ENCODE results near the gene FBXL3.

The FBXL3 gene

GRCh38 chr13:77000475-77000874 is 26.5 kb downstream of the FBXL3 start:
- Histone ChIP-seq H3K36me3 (ENCODE audit: control insufficient read depth, low read length) (peaks cover 72% of the 10 kb centered on the region), H3K9me2 (replicated peaks; ENCODE audit: control insufficient read depth, low read length) (no peaks in the 10 kb centered on the region), H3K4me3 (ENCODE audit: low read length) (no peak overlapping the region), H3K27me3 (ENCODE audit: control insufficient read depth, low read length) (no peaks in the 10 kb centered on the region), H3K9me3 (ENCODE audit: control insufficient read depth, insufficient read depth, low read length) (no peaks in the 10 kb centered on the region), H4K20me1 (ENCODE audit: control insufficient read depth, insufficient read depth, low read depth, low read length) (no peaks in the 10 kb centered on the region), H3K79me2 (ENCODE audit: control insufficient read depth, low read length) (no peaks in the 10 kb centered on the region), H3K4me1 (ENCODE audit: control insufficient read depth, low read length) (no peaks in the 10 kb centered on the region), H3F3A (ENCODE audit: control insufficient read depth, insufficient read depth) (peaks cover 10% of the 10 kb centered on the region), H3K4me2 (ENCODE audit: low read length) (no peak overlapping the region), H3K27ac (ENCODE audit: low read depth, low read length) (no peak overlapping the region)
- TF ChIP-seq CTCF (IDR thresholded peaks at IDR 0.05; ENCODE audit: low read depth, low read length, poor library complexity, severe bottlenecking) = no peak
- TF ChIP-seq EZH2phosphoT487 (IDR thresholded peaks at IDR 0.05; ENCODE audit: borderline replicate concordance, low read length) = no peak

DNA sequence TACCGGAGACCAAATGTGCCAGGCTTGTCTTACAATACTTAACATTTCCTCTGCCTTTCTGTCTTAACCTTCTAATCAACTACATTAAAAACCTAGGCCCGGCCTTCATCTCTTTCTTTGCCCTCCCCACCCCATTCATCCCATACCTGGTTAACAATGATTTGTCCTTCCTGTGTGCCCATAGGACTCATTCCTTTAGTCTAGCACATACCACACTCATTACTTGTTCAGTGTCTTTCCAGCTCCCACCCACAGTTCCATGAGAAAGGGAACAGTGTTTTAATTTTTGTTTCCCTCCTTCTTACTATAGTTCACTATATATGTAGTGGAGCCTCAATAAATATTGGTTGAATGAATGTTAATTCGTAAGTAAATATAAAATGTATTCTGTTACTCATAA is 32.7 kb downstream of the FBXL3 start:
- Histone ChIP-seq H4K20me1 (ENCODE audit: control insufficient read depth, insufficient read depth, low read depth, low read length) (no peaks in the 10 kb centered on the region), H3K27ac (ENCODE audit: low read depth, low read length) (no peak overlapping the region), H3K9me3 (ENCODE audit: control insufficient read depth, insufficient read depth, low read length) (no peaks in the 10 kb centered on the region), H3K79me2 (ENCODE audit: control insufficient read depth, low read length) (peaks cover 20% of the 10 kb centered on the region), H3K36me3 (ENCODE audit: control insufficient read depth, low read length) (peaks cover 28% of the 10 kb centered on the region), H3F3A (ENCODE audit: control insufficient read depth, insufficient read depth) (no peaks in the 10 kb centered on the region), H3K4me3 (ENCODE audit: low read length) (no peak overlapping the region), H3K4me1 (ENCODE audit: control insufficient read depth, low read length) (peaks cover 23% of the 10 kb centered on the region), H3K27me3 (ENCODE audit: control insufficient read depth, low read length) (no peaks in the 10 kb centered on the region), H3K4me2 (ENCODE audit: low read length) (peak overlapping the region; percentile 17), H3K9me2 (replicated peaks; ENCODE audit: control insufficient read depth, low read length) (no peaks in the 10 kb centered on the region)
- TF ChIP-seq EZH2phosphoT487 (IDR thresholded peaks at IDR 0.05; ENCODE audit: borderline replicate concordance, low read length) = no peak
- TF ChIP-seq CTCF (IDR thresholded peaks at IDR 0.05; ENCODE audit: low read depth, low read length, poor library complexity, severe bottlenecking) = no peak

- Histone ChIP-seq H3K36me3 (ENCODE audit: control insufficient read depth, low read length) (peaks cover 19% of the 10 kb centered on the region), H3K79me2 (ENCODE audit: control insufficient read depth, low read length) (peaks cover 20% of the 10 kb centered on the region), H3K9me3 (ENCODE audit: control insufficient read depth, insufficient read depth, low read length) (no peaks in the 10 kb centered on the region), H3F3A (ENCODE audit: control insufficient read depth, insufficient read depth) (no peaks in the 10 kb centered on the region), H3K4me3 (ENCODE audit: low read length) (peak overlapping the region; percentile 84), H3K4me2 (ENCODE audit: low read length) (peak overlapping the region; percentile 91), H3K27me3 (ENCODE audit: control insufficient read depth, low read length) (no peaks in the 10 kb centered on the region), H3K9me2 (replicated peaks; ENCODE audit: control insufficient read depth, low read length) (no peaks in the 10 kb centered on the region), H4K20me1 (ENCODE audit: control insufficient read depth, insufficient read depth, low read depth, low read length) (no peaks in the 10 kb centered on the region), H3K27ac (ENCODE audit: low read depth, low read length) (no peak overlapping the region), H3K4me1 (ENCODE audit: control insufficient read depth, low read length) (peaks cover 23% of the 10 kb centered on the region)
- no peak for TF ChIP-seq EZH2phosphoT487 (IDR thresholded peaks at IDR 0.05; ENCODE audit: borderline replicate concordance, low read length)
- no peak for TF ChIP-seq CTCF (IDR thresholded peaks at IDR 0.05; ENCODE audit: low read depth, low read length, poor library complexity, severe bottlenecking)
Measured at GRCh38 chr13:76993473-76993872, 33.5 kb downstream of the FBXL3 start.
